ENCODE measurements around the gene ABHD5.

ABHD5 gene

DNA sequence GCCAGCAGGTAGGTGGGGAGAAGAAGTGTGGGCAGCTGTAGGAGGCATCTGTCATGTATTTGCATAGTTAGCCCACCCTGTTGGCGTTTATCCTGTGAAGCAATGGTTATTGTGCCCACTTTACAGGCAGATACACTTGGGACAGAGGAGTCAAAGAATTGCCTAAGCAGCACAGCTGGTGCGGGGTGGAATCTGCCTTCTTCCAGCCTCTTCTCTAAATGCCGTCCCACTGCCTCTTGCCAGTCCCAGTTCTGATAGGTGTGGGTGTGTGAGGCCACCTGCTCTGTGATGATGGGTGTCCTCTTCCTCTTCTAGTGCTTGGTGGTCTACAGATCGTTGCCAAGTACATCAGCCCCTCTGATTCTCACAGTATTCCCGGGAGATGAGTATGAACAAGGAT is 80.9 kb downstream of the ABHD5 start:
- TF ChIP-seq, protein P1, sequence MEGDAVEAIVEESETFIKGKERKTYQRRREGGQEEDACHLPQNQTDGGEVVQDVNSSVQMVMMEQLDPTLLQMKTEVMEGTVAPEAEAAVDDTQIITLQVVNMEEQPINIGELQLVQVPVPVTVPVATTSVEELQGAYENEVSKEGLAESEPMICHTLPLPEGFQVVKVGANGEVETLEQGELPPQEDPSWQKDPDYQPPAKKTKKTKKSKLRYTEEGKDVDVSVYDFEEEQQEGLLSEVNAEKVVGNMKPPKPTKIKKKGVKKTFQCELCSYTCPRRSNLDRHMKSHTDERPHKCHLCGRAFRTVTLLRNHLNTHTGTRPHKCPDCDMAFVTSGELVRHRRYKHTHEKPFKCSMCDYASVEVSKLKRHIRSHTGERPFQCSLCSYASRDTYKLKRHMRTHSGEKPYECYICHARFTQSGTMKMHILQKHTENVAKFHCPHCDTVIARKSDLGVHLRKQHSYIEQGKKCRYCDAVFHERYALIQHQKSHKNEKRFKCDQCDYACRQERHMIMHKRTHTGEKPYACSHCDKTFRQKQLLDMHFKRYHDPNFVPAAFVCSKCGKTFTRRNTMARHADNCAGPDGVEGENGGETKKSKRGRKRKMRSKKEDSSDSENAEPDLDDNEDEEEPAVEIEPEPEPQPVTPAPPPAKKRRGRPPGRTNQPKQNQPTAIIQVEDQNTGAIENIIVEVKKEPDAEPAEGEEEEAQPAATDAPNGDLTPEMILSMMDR (IDR thresholded peaks at IDR 0.05), result no peak
- peaks cover 13% of the 10 kb centered on the region for H3K27me3 Mint-ChIP-seq (ENCODE audit: low read depth, poor library complexity)
- H3K4me3 Mint-ChIP-seq, result no peak overlapping the region
- peaks cover 14% of the 10 kb centered on the region for H3K4me1 Mint-ChIP-seq
- no peak overlapping the region for H3K27ac Mint-ChIP-seq
- no peaks in the 10 kb centered on the region for H3K36me3 Mint-ChIP-seq (ENCODE audit: low read depth)
- DNase-seq, result no peak
- H3K9me3 Mint-ChIP-seq, result no peaks in the 10 kb centered on the region

DNA sequence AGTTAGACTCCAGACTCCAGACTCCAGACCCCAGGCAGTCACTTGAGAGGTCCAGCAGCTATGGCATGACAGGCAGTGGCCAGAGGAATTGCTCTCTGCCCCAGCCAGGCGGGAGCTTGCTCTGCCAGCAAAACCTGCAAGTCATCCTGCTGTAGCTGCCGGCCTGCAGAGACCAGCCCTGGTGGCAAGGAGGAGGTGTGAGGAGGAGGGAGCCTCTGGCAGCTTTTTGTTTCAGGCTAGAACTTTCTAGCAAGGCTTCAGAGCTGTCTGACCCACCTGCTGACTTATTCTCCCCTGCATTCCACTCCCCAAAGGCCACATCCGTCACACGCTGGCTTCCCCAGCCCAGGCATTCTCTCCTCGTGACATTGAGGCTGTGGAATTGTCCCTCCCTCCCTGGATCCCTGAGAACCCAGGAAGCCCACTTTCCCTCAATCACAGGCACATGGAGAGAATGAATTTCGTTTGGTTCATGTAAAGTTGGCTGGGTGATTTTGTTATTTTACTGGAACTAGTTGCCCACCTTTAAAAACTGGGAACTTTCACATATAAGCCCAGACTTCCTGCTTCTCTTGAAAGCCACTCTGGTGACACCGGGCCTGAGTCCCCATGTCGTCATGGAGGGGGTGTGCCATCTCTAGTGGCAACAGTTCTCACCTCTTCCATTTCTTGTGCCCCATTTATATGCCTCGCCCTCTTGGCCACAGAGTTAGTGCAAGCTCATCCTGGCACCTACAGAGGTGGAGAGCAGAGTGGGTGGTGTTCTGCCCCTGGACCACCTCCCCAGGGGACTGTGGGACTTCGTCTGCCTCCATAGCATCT is 82.7 kb downstream of the ABHD5 start:
- Mint-ChIP-seq H3K27ac (peak overlapping the region; percentile 57), H3K4me1 (peaks cover 10% of the 10 kb centered on the region), H3K4me3 (no peak overlapping the region), H3K9me3 (peaks cover 5% of the 10 kb centered on the region), H3K27me3 (ENCODE audit: low read depth, poor library complexity) (peaks cover 6% of the 10 kb centered on the region), H3K36me3 (ENCODE audit: low read depth) (no peaks in the 10 kb centered on the region)
- DNase-seq, result no peak
- TF ChIP-seq, protein P1 (IDR thresholded peaks at IDR 0.05), result no peak

DNA sequence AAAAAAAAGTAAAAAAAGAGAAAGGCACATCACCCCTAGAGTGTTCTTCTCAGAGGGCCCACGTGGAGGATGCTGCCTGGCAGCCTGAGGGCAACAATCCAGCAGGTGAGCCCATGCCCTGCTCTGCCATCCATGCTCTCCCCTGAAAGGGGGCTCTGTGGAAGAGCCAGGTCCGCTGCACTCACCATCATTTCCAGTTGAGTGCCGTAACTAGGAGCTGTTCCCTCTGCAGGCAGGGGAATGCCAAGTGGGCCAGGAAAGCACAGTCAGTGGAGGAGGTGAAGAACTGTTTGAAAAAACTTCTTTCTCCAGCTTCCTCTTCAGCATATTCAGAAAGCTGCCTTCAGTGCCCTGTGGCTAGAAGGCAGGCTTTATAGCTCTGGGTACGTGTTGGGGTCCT is 84.1 kb downstream of the ABHD5 start:
- peaks cover 5% of the 10 kb centered on the region for H3K27me3 Mint-ChIP-seq (ENCODE audit: low read depth, poor library complexity)
- DNase-seq, result no peak
- TF ChIP-seq, protein P1 (IDR thresholded peaks at IDR 0.05), result no peak
- no peaks in the 10 kb centered on the region for H3K36me3 Mint-ChIP-seq (ENCODE audit: low read depth)
- no peaks in the 10 kb centered on the region for H3K4me1 Mint-ChIP-seq
- H3K4me3 Mint-ChIP-seq, result no peak overlapping the region
- peaks cover 5% of the 10 kb centered on the region for H3K9me3 Mint-ChIP-seq
- H3K27ac Mint-ChIP-seq, result no peak overlapping the region

DNA sequence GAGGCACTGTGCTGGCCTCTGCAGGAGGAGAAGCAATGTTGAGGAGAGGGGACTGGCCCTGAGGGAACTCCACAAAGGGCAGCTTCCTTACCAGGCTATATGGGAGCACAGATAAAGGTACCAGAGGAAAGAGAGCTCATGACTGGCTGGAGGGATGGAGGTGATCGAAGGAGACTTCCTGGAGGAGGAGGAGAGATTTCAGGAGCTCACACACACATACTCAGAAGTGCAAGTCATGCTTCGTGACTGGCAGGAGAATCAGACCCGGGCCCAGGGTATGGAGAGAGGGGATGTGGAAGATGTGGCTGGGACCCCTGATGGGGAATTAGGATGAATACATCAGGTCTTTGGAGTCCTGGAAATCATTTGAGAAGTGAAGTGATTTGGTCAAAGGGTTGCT is 85.4 kb downstream of the ABHD5 start:
- DNase-seq, result no peak
- Mint-ChIP-seq H3K27me3 (ENCODE audit: low read depth, poor library complexity) (peaks cover 5% of the 10 kb centered on the region), H3K9me3 (peaks cover 5% of the 10 kb centered on the region), H3K27ac (no peak overlapping the region), H3K36me3 (ENCODE audit: low read depth) (no peaks in the 10 kb centered on the region), H3K4me3 (no peak overlapping the region), H3K4me1 (no peaks in the 10 kb centered on the region)
- TF ChIP-seq, protein P1 (IDR thresholded peaks at IDR 0.05), result no peak

DNA sequence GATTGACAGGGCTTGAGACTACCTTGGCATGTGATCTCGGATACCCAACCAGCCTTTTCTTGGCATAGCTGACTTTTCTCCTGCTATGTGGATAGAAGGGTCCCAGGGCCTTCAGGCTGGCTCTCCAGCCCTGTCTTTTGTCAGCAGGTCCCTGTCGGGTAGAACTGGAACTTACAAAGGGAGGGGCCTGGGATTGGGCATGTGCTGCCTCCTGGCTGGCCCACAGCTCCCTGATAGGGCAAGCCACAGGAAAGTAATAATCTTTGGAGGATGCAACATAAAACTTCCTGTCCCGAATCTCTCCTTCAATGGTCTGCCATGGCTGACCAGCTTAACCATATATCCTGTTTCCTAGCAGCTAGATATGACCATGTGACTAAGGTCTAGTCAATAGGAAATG is 89.1 kb downstream of the ABHD5 start:
- Mint-ChIP-seq H3K9me3 (peaks cover 5% of the 10 kb centered on the region), H3K27me3 (ENCODE audit: low read depth, poor library complexity) (peaks cover 5% of the 10 kb centered on the region), H3K27ac (no peak overlapping the region), H3K4me1 (no peaks in the 10 kb centered on the region), H3K36me3 (ENCODE audit: low read depth) (no peaks in the 10 kb centered on the region), H3K4me3 (no peak overlapping the region)
- DNase-seq, result no peak
- TF ChIP-seq, protein P1 (IDR thresholded peaks at IDR 0.05), result no peak

DNA sequence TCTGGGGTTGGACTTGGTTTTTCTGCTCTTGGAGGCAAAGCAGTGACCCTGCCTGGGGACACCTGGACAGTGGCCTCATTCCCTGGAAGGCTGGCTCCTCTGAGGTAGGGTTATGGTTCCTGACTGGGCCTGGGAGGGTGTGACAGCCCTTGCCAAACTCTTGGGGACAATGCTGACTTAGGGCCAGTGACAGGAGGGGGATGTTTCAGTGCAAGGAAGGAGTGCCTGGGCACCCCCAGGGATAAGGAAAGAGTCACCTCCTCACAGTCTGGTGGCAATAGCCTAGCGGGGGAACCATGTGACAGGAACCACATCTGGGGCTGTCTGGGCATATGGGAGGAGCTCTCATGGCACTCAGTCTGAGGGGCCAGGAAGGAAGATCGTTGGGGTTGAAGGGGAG is 91.8 kb downstream of the ABHD5 start:
- H3K27me3 Mint-ChIP-seq (ENCODE audit: low read depth, poor library complexity), result peaks cover 5% of the 10 kb centered on the region
- peaks cover 5% of the 10 kb centered on the region for H3K4me1 Mint-ChIP-seq
- no peak overlapping the region for H3K27ac Mint-ChIP-seq
- peaks cover 5% of the 10 kb centered on the region for H3K9me3 Mint-ChIP-seq
- H3K36me3 Mint-ChIP-seq (ENCODE audit: low read depth), result no peaks in the 10 kb centered on the region
- DNase-seq, result no peak
- TF ChIP-seq, protein P1 (IDR thresholded peaks at IDR 0.05), result no peak
- H3K4me3 Mint-ChIP-seq, result no peak overlapping the region
